SJCRH30 (cell line): ENCODE data around the gene CDC42EP2. TPM values are rescaled to one million over a fixed set of nuclear protein-coding genes. Genes with fewer than 3 reads are reported as not detected.

ENCODE experiments used
- DNase-seq, 2 experiments: peaks; one replicate each; pipeline ENCODE4 v3.0.0-alpha.2; 2015 to 2020
- H3K27ac ChIP-seq: fragments of 250-450 bp; sonication (Bioruptor Pico); 2 replicates; pipeline ENCODE4 v1.5.1; 2020; ENCODE audit warnings: mild to moderate bottlenecking, moderate library complexity
- H3K27me3 ChIP-seq: fragments of 250-450 bp; sonication (Bioruptor Pico); 2 replicates; pipeline ENCODE4 v1.5.1; 2020; ENCODE audit warnings: mild to moderate bottlenecking, moderate library complexity
- H3K36me3 ChIP-seq: fragments of 250-450 bp; sonication (Bioruptor Pico); 2 replicates; pipeline ENCODE4 v1.5.1; 2020; ENCODE audit warnings: mild to moderate bottlenecking, moderate library complexity
- H3K4me1 ChIP-seq: fragments of 250-450 bp; sonication (Bioruptor Pico); 2 replicates; pipeline ENCODE4 v1.5.1; 2020; ENCODE audit warnings: mild to moderate bottlenecking, moderate library complexity
- H3K4me3 ChIP-seq: fragments of 250-450 bp; sonication (Bioruptor Pico); 2 replicates; pipeline ENCODE4 v1.5.1; 2020; ENCODE audit warnings: mild to moderate bottlenecking, moderate library complexity
- H3K9me3 ChIP-seq: fragments of 250-450 bp; sonication (Bioruptor Pico); replicated peaks from 2 replicates; pipeline ENCODE4 v1.5.1; 2020; ENCODE audit warnings: mild to moderate bottlenecking, moderate library complexity
- total RNA-seq: library from RNA; depleted of rRNA; stranded (reverse); fragments of >200 nt; shearing (Covaris generic); gene quantifications from 2 replicates; pipeline ENCODE4 v1.2.3, GENCODE V29; 2014

The CDC42EP2 gene
- total RNA-seq, 1 experiment from 2014 or later, result 5.6 TPM

GRCh38 chr11:65305501-65306268 lies 9.0 kb upstream of the CDC42EP2 start:
- Histone ChIP-seq H3K4me1 (peaks cover 46% of the 10 kb centered on the region), H3K27me3 (no peaks in the 10 kb centered on the region), H3K36me3 (no peaks in the 10 kb centered on the region; the same call in 1 of the 2 replicates), H3K4me3 (no peak overlapping the region), H3K27ac (no peak overlapping the region), H3K9me3 (no peaks in the 10 kb centered on the region)
- DNase-seq, result peak in 1 of 2 experiments; percentile 33

- Histone ChIP-seq H3K36me3 (no peaks in the 10 kb centered on the region; the same call in 1 of the 2 replicates), H3K27ac (no peak overlapping the region), H3K4me3 (no peak overlapping the region), H3K27me3 (no peaks in the 10 kb centered on the region), H3K9me3 (no peaks in the 10 kb centered on the region), H3K4me1 (peaks cover 39% of the 10 kb centered on the region)
- DNase-seq, result no peak
These were observed 7.1 kb upstream of the CDC42EP2 start for GRCh38 chr11:65307298-65308229.

- Histone ChIP-seq H3K4me1 (peaks cover 35% of the 10 kb centered on the region), H3K36me3 (no peaks in the 10 kb centered on the region; the same call in 1 of the 2 replicates), H3K27me3 (no peaks in the 10 kb centered on the region), H3K9me3 (no peaks in the 10 kb centered on the region), H3K4me3 (no peak overlapping the region), H3K27ac (no peak overlapping the region)
- peak; percentile 48 to 62 for DNase-seq
These were observed 6.3 kb upstream of the CDC42EP2 start for GRCh38 chr11:65308281-65308891.

- Histone ChIP-seq H3K9me3 (no peaks in the 10 kb centered on the region), H3K4me3 (no peak overlapping the region), H3K36me3 (no peaks in the 10 kb centered on the region), H3K27ac (no peak overlapping the region), H3K4me1 (peaks cover 40% of the 10 kb centered on the region), H3K27me3 (no peaks in the 10 kb centered on the region)
- no peak for DNase-seq
These were observed 5.7 kb upstream of the CDC42EP2 start for GRCh38 chr11:65309006-65309405.

- no peaks in the 10 kb centered on the region for H3K27me3 ChIP-seq
- H3K36me3 ChIP-seq, result no peaks in the 10 kb centered on the region
- DNase-seq, result peak; percentile 76 to 80
- no peaks in the 10 kb centered on the region for H3K9me3 ChIP-seq
- peak overlapping the region; percentile 7; the same call in 1 of the 2 replicates for H3K4me3 ChIP-seq
- H3K27ac ChIP-seq, result peak overlapping the region; percentile 46
- peaks cover 42% of the 10 kb centered on the region for H3K4me1 ChIP-seq
These were observed 4.5 kb upstream of the CDC42EP2 start for GRCh38 chr11:65310215-65310614.

- Histone ChIP-seq H3K27ac (peak overlapping the region; percentile 46), H3K27me3 (no peaks in the 10 kb centered on the region), H3K4me1 (peaks cover 40% of the 10 kb centered on the region), H3K36me3 (no peaks in the 10 kb centered on the region), H3K9me3 (no peaks in the 10 kb centered on the region), H3K4me3 (peak overlapping the region; percentile 7; the same call in 1 of the 2 replicates)
- peak; percentile 66 to 73 for DNase-seq
These were observed 3.9 kb upstream of the CDC42EP2 start for GRCh38 chr11:65310736-65311135.

GRCh38 chr11:65311170-65311678 lies 3.4 kb upstream of the CDC42EP2 start:
- Histone ChIP-seq H3K27ac (peak overlapping the region; percentile 46), H3K4me1 (peaks cover 41% of the 10 kb centered on the region), H3K4me3 (no peak overlapping the region), H3K9me3 (no peaks in the 10 kb centered on the region), H3K36me3 (no peaks in the 10 kb centered on the region), H3K27me3 (no peaks in the 10 kb centered on the region)
- peak; percentile 55 to 69 for DNase-seq

GRCh38 chr11:65315204-65315865 lies 669 bp downstream of the CDC42EP2 start:
- Histone ChIP-seq H3K4me3 (peak overlapping the region; percentile 79), H3K9me3 (no peaks in the 10 kb centered on the region), H3K27ac (peak overlapping the region; percentile 24; the same call in 1 of the 2 replicates), H3K4me1 (peaks cover 34% of the 10 kb centered on the region), H3K36me3 (no peaks in the 10 kb centered on the region; the same call in 1 of the 2 replicates), H3K27me3 (no peaks in the 10 kb centered on the region)
- peak; percentile 86 to 88 for DNase-seq

GRCh38 chr11:65315866-65316226 lies 1.2 kb downstream of the CDC42EP2 start:
- Histone ChIP-seq H3K4me1 (peaks cover 29% of the 10 kb centered on the region), H3K36me3 (no peaks in the 10 kb centered on the region; the same call in 1 of the 2 replicates), H3K27ac (no peak overlapping the region), H3K27me3 (no peaks in the 10 kb centered on the region), H3K9me3 (no peaks in the 10 kb centered on the region), H3K4me3 (peak overlapping the region; percentile 79)
- no peak for DNase-seq

GRCh38 chr11:65316227-65317024 lies 1.8 kb downstream of the CDC42EP2 start:
- no peaks in the 10 kb centered on the region for H3K27me3 ChIP-seq
- peaks cover 23% of the 10 kb centered on the region for H3K4me1 ChIP-seq
- peak in 1 of 2 experiments; percentile 48 for DNase-seq
- peak overlapping the region; percentile 46 for H3K27ac ChIP-seq
- peaks cover 4% of the 10 kb centered on the region; the same call in 1 of the 2 replicates for H3K36me3 ChIP-seq
- no peaks in the 10 kb centered on the region for H3K9me3 ChIP-seq
- H3K4me3 ChIP-seq, result peak overlapping the region; percentile 79

- Histone ChIP-seq H3K9me3 (no peaks in the 10 kb centered on the region), H3K4me1 (peaks cover 21% of the 10 kb centered on the region), H3K27ac (peak overlapping the region; percentile 46), H3K36me3 (peaks cover 10% of the 10 kb centered on the region), H3K4me3 (peak overlapping the region; percentile 79), H3K27me3 (no peaks in the 10 kb centered on the region)
- DNase-seq, result peak in 1 of 2 experiments; percentile 54
These were observed 2.5 kb downstream of the CDC42EP2 start for GRCh38 chr11:65317025-65317786.

- no peaks in the 10 kb centered on the region for H3K27me3 ChIP-seq
- H3K4me1 ChIP-seq, result peaks cover 13% of the 10 kb centered on the region
- no peak overlapping the region for H3K27ac ChIP-seq
- peaks cover 10% of the 10 kb centered on the region for H3K36me3 ChIP-seq
- no peak overlapping the region for H3K4me3 ChIP-seq
- no peak for DNase-seq
- no peaks in the 10 kb centered on the region for H3K9me3 ChIP-seq
These were observed 5.9 kb downstream of the CDC42EP2 start for GRCh38 chr11:65320386-65321075.
